Measurements from ENCODE around the gene TNP2. TPM values are rescaled to one million over a fixed set of nuclear protein-coding genes. Genes with fewer than 3 reads are reported as not detected.

Gene TNP2
- total RNA-seq, 1 donor from 2014 or later: not detected

DNA sequence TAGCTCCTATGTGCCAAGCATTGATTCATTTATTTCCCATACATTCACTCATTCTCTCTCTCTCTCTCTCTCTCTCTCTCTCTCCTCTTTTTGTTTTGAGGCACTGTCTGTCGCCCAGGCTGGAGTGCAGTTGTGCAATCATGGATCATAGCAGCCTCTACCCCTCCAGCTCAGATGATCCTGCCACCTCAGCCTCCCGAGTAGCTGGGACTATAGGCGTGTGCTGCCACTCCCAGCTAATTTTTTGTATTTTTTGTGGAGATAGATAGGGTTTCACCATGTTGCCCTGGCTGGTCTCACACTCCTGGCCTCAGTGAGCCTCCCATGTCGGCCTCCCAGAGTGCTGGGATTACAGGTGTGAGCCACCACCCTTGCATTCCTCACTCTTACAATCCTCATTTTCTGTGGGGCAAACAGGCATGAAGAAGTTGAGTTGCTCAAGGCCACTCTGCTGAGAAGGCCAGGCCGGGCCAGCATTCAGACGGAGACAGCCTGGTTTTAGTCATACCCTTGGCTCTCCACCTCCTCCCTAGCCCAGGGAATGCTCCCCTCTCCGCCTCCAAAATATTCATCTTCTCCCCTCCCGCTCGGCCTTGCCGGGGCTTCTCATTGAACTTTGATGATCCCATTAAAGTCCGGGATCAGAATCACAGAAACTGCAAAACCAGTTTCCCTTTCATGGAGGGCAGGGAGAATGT lies 7.9 kb upstream of the TNP2 start:
- DNase-seq (no peak), ATAC-seq (no peak)
- Histone ChIP-seq H3K27ac (no peak overlapping the region), H3K27me3 (no peaks in the 10 kb centered on the region), H3K4me1 (no peaks in the 10 kb centered on the region), H3K4me3 (no peak overlapping the region), H3K9me3 (no peaks in the 10 kb centered on the region), H3K36me3 (no peaks in the 10 kb centered on the region)
- no peak for TF ChIP-seq CTCF (IDR thresholded peaks at IDR 0.05)
- intact Hi-C loops (cut with DNase I): no loop called here

GRCh38 chr16:11276143-11276895 lies 7.2 kb upstream of the TNP2 start, which contains the start of gene PRM2:
PRM2 (minus strand) TSS chr16:11276480; CDS start chr16:11276370, 110 bp downstream.
- no peaks in the 10 kb centered on the region for H3K9me3 ChIP-seq
- H3K36me3 ChIP-seq: no peaks in the 10 kb centered on the region
- no peak within 1 kb of the TSS for H3K27ac ChIP-seq
- no peak within 1 kb of the TSS for H3K4me3 ChIP-seq
- ATAC-seq (no peak), DNase-seq (no peak)
- H3K4me1 ChIP-seq: no peaks in the 10 kb centered on the region
- no peak for TF ChIP-seq CTCF (IDR thresholded peaks at IDR 0.05)
- intact Hi-C loops (cut with DNase I): no loop called here
- H3K27me3 ChIP-seq: no peaks in the 10 kb centered on the region

DNA sequence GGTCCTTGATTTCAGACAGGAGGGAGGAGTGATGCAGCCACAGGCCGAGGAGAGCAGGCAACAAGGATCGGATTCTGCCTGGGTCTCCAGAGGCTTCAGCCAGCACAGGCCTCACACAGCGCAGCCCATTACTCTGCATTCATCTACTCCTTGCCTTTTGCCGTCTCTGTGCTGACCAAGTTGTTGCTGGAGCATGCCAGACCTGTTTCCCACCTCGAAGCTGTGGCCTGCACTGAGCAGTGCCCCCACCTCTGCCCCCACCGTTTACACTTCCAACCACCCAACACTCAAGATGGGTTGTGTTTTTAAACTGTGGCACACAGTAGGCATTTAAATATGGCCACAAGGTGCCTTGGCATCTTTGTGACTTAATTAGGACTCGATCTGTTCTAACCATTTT lies 5.8 kb upstream of the TNP2 start:
- H3K4me3 ChIP-seq: no peak overlapping the region
- no peak overlapping the region for H3K27ac ChIP-seq
- H3K9me3 ChIP-seq: no peaks in the 10 kb centered on the region
- no peak for DNase-seq
- H3K27me3 ChIP-seq: no peaks in the 10 kb centered on the region
- no peaks in the 10 kb centered on the region for H3K36me3 ChIP-seq
- intact Hi-C loops (cut with DNase I): no loop called here
- no peak for ATAC-seq
- no peak for TF ChIP-seq CTCF (IDR thresholded peaks at IDR 0.05)
- no peaks in the 10 kb centered on the region for H3K4me1 ChIP-seq

- DNase-seq: no peak
- no peaks in the 10 kb centered on the region for H3K36me3 ChIP-seq
- ATAC-seq: no peak
- no peaks in the 10 kb centered on the region for H3K4me1 ChIP-seq
- H3K4me3 ChIP-seq: no peak overlapping the region
- intact Hi-C loops (cut with DNase I): no loop called here
- no peaks in the 10 kb centered on the region for H3K27me3 ChIP-seq
- no peak overlapping the region for H3K27ac ChIP-seq
- TF ChIP-seq CTCF (IDR thresholded peaks at IDR 0.05): no peak
- no peaks in the 10 kb centered on the region for H3K9me3 ChIP-seq
Measured at GRCh38 chr16:11273721-11274324, 4.7 kb upstream of the TNP2 start.

DNA sequence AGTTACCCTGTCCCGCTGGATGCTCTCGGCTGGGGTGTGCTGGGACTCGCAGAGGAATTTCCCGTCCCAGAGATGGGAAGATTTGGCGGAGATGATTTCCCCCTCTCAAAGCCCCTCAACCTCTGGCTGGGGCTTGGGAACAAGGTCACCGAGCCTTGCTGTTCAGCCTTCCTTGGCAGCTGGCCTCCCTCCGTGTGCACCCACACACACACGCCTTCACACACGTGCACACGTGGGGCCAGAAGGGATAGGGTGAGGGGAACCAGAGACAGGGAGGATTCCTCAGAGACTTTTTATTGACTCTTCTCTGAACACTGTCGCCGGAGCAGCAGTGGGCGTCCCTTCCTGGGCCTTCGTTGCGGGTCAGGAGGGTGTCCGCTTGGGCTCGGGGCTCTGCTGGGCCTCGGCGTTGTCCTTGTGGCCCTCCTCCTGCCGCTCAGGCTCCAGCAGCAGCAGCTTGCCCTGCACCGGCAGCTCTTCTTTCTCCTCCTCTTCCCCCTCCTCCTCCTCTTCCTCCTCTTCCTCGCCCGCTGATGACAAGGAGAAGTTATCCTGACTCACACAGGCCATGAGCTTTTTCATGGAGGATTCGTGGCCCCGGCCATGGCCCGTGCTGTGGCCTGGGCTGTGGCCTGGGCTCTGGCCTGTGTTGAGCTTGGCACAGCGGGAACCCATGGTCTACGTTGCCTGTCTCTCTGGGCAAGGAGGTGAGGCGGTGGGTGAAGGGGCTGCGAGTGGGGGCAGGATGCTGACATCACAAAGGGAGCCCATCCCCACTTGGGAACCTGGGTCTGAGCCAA lies 4.0 kb upstream of the TNP2 start, which contains the start of gene PRM3:
PRM3 (minus strand) TSS at position 709 of the 800 bp plus-strand sequence; CDS start at position 675, 34 bp downstream.
- Histone ChIP-seq H3K4me1 (no peaks in the 10 kb centered on the region), H3K9me3 (no peaks in the 10 kb centered on the region), H3K4me3 (no peak within 1 kb of the TSS), H3K27me3 (no peaks in the 10 kb centered on the region), H3K27ac (no peak within 1 kb of the TSS), H3K36me3 (no peaks in the 10 kb centered on the region)
- intact Hi-C loops (cut with DNase I): no loop called here
- no peak for DNase-seq
- no peak for TF ChIP-seq CTCF (IDR thresholded peaks at IDR 0.05)
- no peak for ATAC-seq

All from upper lobe of right lung (tissue), 1 donor.